ACC112 (cell line): ENCODE measurements around the gene MYADM.
"Not testable (repeated sequence)": the region's sequence is repeated elsewhere in the genome, so short reads cannot be mapped to it uniquely, and the experiment has no call there.

ENCODE experiments used
- H2AFZ ChIP-seq: fragments of 200-600 bp; sonication (generic); one replicate; pipeline ENCODE4 v1.6.0; 2017; ENCODE audit warnings: antibody characterized with exemption, low read length; ENCODE audit not compliant: unreplicated experiment
- H3K27ac ChIP-seq: fragments of 200-600 bp; sonication (generic); 2 replicates; pipeline ENCODE4 v1.5.1; 2014; ENCODE audit warnings: low read depth, mild to moderate bottlenecking, antibody characterized with exemption, low read length, moderate library complexity
- H3K27me3 ChIP-seq: fragments of 200-600 bp; sonication (generic); 2 replicates; pipeline ENCODE4 v1.6.1; 2014; ENCODE audit warnings: mild to moderate bottlenecking, antibody characterized with exemption, low read length, moderate library complexity, mixed read lengths; ENCODE audit not compliant: insufficient read depth
- H3K36me3 ChIP-seq: fragments of 200-600 bp; sonication (generic); 2 replicates; pipeline ENCODE4 v1.6.1; 2016; ENCODE audit warnings: mild to moderate bottlenecking, antibody characterized with exemption, low read length, moderate library complexity, mixed read lengths; ENCODE audit not compliant: insufficient read depth
- H3K4me1 ChIP-seq: fragments of 200-600 bp; sonication (generic); one replicate; pipeline ENCODE4 v1.6.1; 2016; ENCODE audit warnings: low read length, mixed read lengths; ENCODE audit not compliant: insufficient read depth, unreplicated experiment, control insufficient read depth
- H3K4me3 ChIP-seq: fragments of 200-600 bp; sonication (generic); 2 replicates; pipeline ENCODE4 v1.5.1; 2014; ENCODE audit warnings: mild to moderate bottlenecking, low read depth, low read length
- H3K79me2 ChIP-seq: fragments of 200-600 bp; sonication (generic); one replicate; pipeline ENCODE4 v1.6.0; 2016; ENCODE audit warnings: low read length; ENCODE audit not compliant: control insufficient read depth, unreplicated experiment, insufficient read depth

MYADM gene

GRCh38 chr19:53867225-53868090 is at the start of gene MYADM:
MYADM (plus strand) TSS chr19:53867883; CDS start chr19:53873530, 5,647 bp downstream.
- H3K4me1 ChIP-seq = peaks cover 21% of the 10 kb centered on the region
- H3K79me2 ChIP-seq = peaks cover 10% of the 10 kb centered on the region
- peak within 1 kb of the TSS; percentile 99 for H3K27ac ChIP-seq
- H3K4me3 ChIP-seq = peak within 1 kb of the TSS; percentile 96
- H3K36me3 ChIP-seq = no peaks in the 10 kb centered on the region
- no peaks in the 10 kb centered on the region for H3K27me3 ChIP-seq
- H2AFZ ChIP-seq = no peak within 1 kb of the TSS

GRCh38 chr19:53818756-53819155 is 48.9 kb upstream of the MYADM start:
- no peak overlapping the region for H3K4me3 ChIP-seq
- H3K4me1 ChIP-seq = no peaks in the 10 kb centered on the region
- no peaks in the 10 kb centered on the region for H3K79me2 ChIP-seq
- no peaks in the 10 kb centered on the region for H3K36me3 ChIP-seq
- H2AFZ ChIP-seq = no peak overlapping the region
- H3K27ac ChIP-seq = no peak overlapping the region
- H3K27me3 ChIP-seq = no peaks in the 10 kb centered on the region

GRCh38 chr19:53819861-53820260 is 47.8 kb upstream of the MYADM start:
- no peaks in the 10 kb centered on the region for H3K36me3 ChIP-seq
- H2AFZ ChIP-seq = no peak overlapping the region
- no peaks in the 10 kb centered on the region for H3K27me3 ChIP-seq
- no peak overlapping the region for H3K4me3 ChIP-seq
- no peaks in the 10 kb centered on the region for H3K79me2 ChIP-seq
- H3K4me1 ChIP-seq = no peaks in the 10 kb centered on the region
- no peak overlapping the region for H3K27ac ChIP-seq

GRCh38 chr19:53823380-53824120 is 44.1 kb upstream of the MYADM start:
- Histone ChIP-seq H3K4me1 (no peaks in the 10 kb centered on the region), H3K79me2 (no peaks in the 10 kb centered on the region), H3K4me3 (no peak overlapping the region), H2AFZ (no peak overlapping the region), H3K36me3 (no peaks in the 10 kb centered on the region), H3K27ac (no peak overlapping the region), H3K27me3 (no peaks in the 10 kb centered on the region)

GRCh38 chr19:53824134-53824611 is 43.5 kb upstream of the MYADM start, which contains the start of gene NLRP12:
NLRP12 (minus strand) TSS chr19:53824314; CDS start chr19:53824174, 140 bp downstream.
- Histone ChIP-seq H3K27ac (no peak within 1 kb of the TSS), H3K79me2 (no peaks in the 10 kb centered on the region), H3K4me3 (no peak within 1 kb of the TSS), H3K36me3 (no peaks in the 10 kb centered on the region), H3K27me3 (no peaks in the 10 kb centered on the region), H3K4me1 (no peaks in the 10 kb centered on the region), H2AFZ (no peak within 1 kb of the TSS)

- Histone ChIP-seq H3K27ac (no peak overlapping the region), H2AFZ (no peak overlapping the region), H3K79me2 (no peaks in the 10 kb centered on the region), H3K4me1 (no peaks in the 10 kb centered on the region), H3K36me3 (no peaks in the 10 kb centered on the region), H3K4me3 (no peak overlapping the region), H3K27me3 (no peaks in the 10 kb centered on the region)
Measured at GRCh38 chr19:53826876-53827275, 40.8 kb upstream of the MYADM start.

- Histone ChIP-seq H3K79me2 (no peaks in the 10 kb centered on the region), H3K27ac (no peak overlapping the region), H2AFZ (no peak overlapping the region), H3K4me3 (no peak overlapping the region), H3K36me3 (no peaks in the 10 kb centered on the region), H3K27me3 (no peaks in the 10 kb centered on the region), H3K4me1 (no peaks in the 10 kb centered on the region)
Measured at GRCh38 chr19:53828531-53828930, 39.2 kb upstream of the MYADM start.

- not testable (repeated sequence) for H3K27ac ChIP-seq, H3K36me3 ChIP-seq, H2AFZ ChIP-seq, H3K27me3 ChIP-seq, H3K4me1 ChIP-seq, H3K79me2 ChIP-seq, H3K4me3 ChIP-seq
Measured at GRCh38 chr19:53832861-53833260, 34.8 kb upstream of the MYADM start.

GRCh38 chr19:53838446-53838845 is 29.2 kb upstream of the MYADM start:
- not testable (repeated sequence) for H3K4me1 ChIP-seq, H3K4me3 ChIP-seq, H3K36me3 ChIP-seq, H2AFZ ChIP-seq, H3K27me3 ChIP-seq, H3K79me2 ChIP-seq, H3K27ac ChIP-seq

GRCh38 chr19:53840241-53840640 is 27.4 kb upstream of the MYADM start:
- not testable (repeated sequence) for H3K79me2 ChIP-seq, H3K27ac ChIP-seq, H3K27me3 ChIP-seq, H3K4me1 ChIP-seq, H3K36me3 ChIP-seq, H2AFZ ChIP-seq, H3K4me3 ChIP-seq
